H1 (cell line): Measurements from ENCODE around the gene PGLYRP2. TPM values are rescaled to one million over a fixed set of nuclear protein-coding genes. Genes with fewer than 3 reads are reported as not detected.
"Not testable (repeated sequence)": the region's sequence is repeated elsewhere in the genome, so short reads cannot be mapped to it uniquely, and the experiment has no call there.

Experiments
- CTCF ChIA-PET: fragments of 300-600 bp; sonication (Branson Sonifier 250); formaldehyde crosslinking; loops from one replicate; lab custom pipeline; 2021; ENCODE audit not compliant: partially characterized antibody; lab: Charles Lee
- POLR2A ChIA-PET: fragments of 300-600 bp; sonication (Branson Sonifier 250); formaldehyde crosslinking; loops from one replicate; lab custom pipeline; 2021; ENCODE audit warnings: inconsistent platforms; ENCODE audit not compliant: partially characterized antibody; lab: Charles Lee
- DNase-seq, 2 experiments: peaks; one replicate each; pipeline versions ENCODE4 v3.0.0 to v3.0.0-alpha.2; 2010 to 2022; ENCODE audit warnings: low spot score in 2 of 2, low read depth in 1 of 2, mixed read lengths in 1 of 2
- FAIRE-seq: peaks from 2 replicates; lab custom pipeline; 2011; peaks lifted over from hg19 to GRCh38; lab: Jason Lieb, UNC
- H2AFZ ChIP-seq: 2 replicates; pipeline ENCODE4 v1.8.1; 2012; ENCODE audit warnings: low read length, inconsistent platforms
- H2AK5ac ChIP-seq: 2 replicates; pipeline ENCODE4 v1.6.1; 2013; ENCODE audit warnings: low read depth, low read length
- H2BK120ac ChIP-seq: replicated peaks from 2 replicates; pipeline ENCODE3; 2013; ENCODE audit warnings: low read depth, low read length, inconsistent platforms
- H2BK12ac ChIP-seq: 2 replicates; pipeline ENCODE4 v1.6.1; 2013; ENCODE audit warnings: low read depth, low read length
- H2BK15ac ChIP-seq: 2 replicates; pipeline ENCODE4 v1.6.1; 2013; ENCODE audit warnings: low read length
- H2BK20ac ChIP-seq: 2 replicates; pipeline ENCODE4 v1.6.1; 2013; ENCODE audit warnings: low read length
- H2BK5ac ChIP-seq: 2 replicates; pipeline ENCODE4 v1.6.1; 2013; ENCODE audit warnings: low read depth, low read length
- H3K14ac ChIP-seq: 2 replicates; pipeline ENCODE4 v1.6.1; 2013; ENCODE audit warnings: inconsistent platforms; ENCODE audit not compliant: insufficient read length
- H3K18ac ChIP-seq: 2 replicates; pipeline ENCODE4 v1.6.1; 2013; ENCODE audit warnings: low read length; ENCODE audit errors: extremely low read depth
- H3K23ac ChIP-seq: 2 replicates; pipeline ENCODE4 v1.6.1; 2013; ENCODE audit warnings: inconsistent platforms; ENCODE audit not compliant: insufficient read length
- H3K23me2 ChIP-seq: 2 replicates; pipeline ENCODE4 v1.6.1; 2013; ENCODE audit warnings: low read depth, low read length
- H3K27ac ChIP-seq: 2 replicates; pipeline ENCODE4 v1.6.1; 2011; ENCODE audit warnings: low read depth, low read length, inconsistent platforms
- H3K27me3 ChIP-seq, 4 experiments: replicated peaks in 1 of 4; 1 replicate in 1 of 4; 2 replicates in 3 of 4; pipeline versions ENCODE4 v1.6.1 to v1.8.1; 2011 to 2013; ENCODE audit warnings: low read length in 3 of 4, mild to moderate bottlenecking in 3 of 4, inconsistent platforms in 2 of 4, mixed read lengths in 2 of 4, moderate library complexity in 1 of 4; ENCODE audit not compliant: control insufficient read depth in 3 of 4, insufficient read depth in 3 of 4; ENCODE audit errors: extremely low read depth in 1 of 4
- H3K36me3 ChIP-seq, 4 experiments: 2 replicates each; pipeline versions ENCODE4 v1.6.1 to v1.8.1; 2011 to 2013; ENCODE audit warnings: mild to moderate bottlenecking in 4 of 4, low read length in 3 of 4, moderate library complexity in 2 of 4, control low read depth in 1 of 4, inconsistent platforms in 1 of 4; ENCODE audit not compliant: insufficient read depth in 4 of 4, control insufficient read depth in 2 of 4
- H3K4ac ChIP-seq: replicated peaks from 2 replicates; pipeline ENCODE3; 2013; ENCODE audit warnings: low read length, low read depth, mixed read lengths, inconsistent platforms; ENCODE audit not compliant: insufficient read length
- H3K4me1 ChIP-seq, 4 experiments: replicated peaks in 1 of 4; 1 replicate in 1 of 4; 2 replicates in 3 of 4; pipeline versions ENCODE4 v1.6.1 to v1.8.1; 2011 to 2013; ENCODE audit warnings: low read length in 3 of 4, inconsistent platforms in 2 of 4, mixed read lengths in 1 of 4; ENCODE audit not compliant: insufficient read depth in 4 of 4, control insufficient read depth in 3 of 4
- H3K4me2 ChIP-seq, 2 experiments: 2 replicates each; pipeline versions ENCODE4 v1.6.1 to v1.8.1; 2011 to 2013; ENCODE audit warnings: low read depth in 2 of 2, low read length in 2 of 2, control low read depth in 1 of 2, inconsistent platforms in 1 of 2, mild to moderate bottlenecking in 1 of 2; ENCODE audit not compliant: insufficient read depth in 1 of 2
- H3K4me3 ChIP-seq, 4 experiments: fragments of 200-600, 300-600 bp in 1 of 4; sonication (generic), shearing (Covaris generic), sonication (Bioruptor Twin) in 1 of 4; 2 replicates each; pipeline versions ENCODE4 v1.5.1 to v1.8.1; 2011 to 2016; ENCODE audit warnings: low read length in 4 of 4, low read depth in 3 of 4, control low read depth in 2 of 4, inconsistent platforms in 2 of 4, mild to moderate bottlenecking in 2 of 4, mixed read lengths in 1 of 4, moderate library complexity in 1 of 4; ENCODE audit not compliant: insufficient read depth in 2 of 4; ENCODE audit errors: extremely low read depth in 1 of 4
- H3K56ac ChIP-seq: replicated peaks from 2 replicates; pipeline ENCODE3; 2013; ENCODE audit warnings: low read depth, mild to moderate bottlenecking, mixed read lengths, low read length, inconsistent platforms; ENCODE audit not compliant: insufficient read length
- H3K79me1 ChIP-seq: 2 replicates; pipeline ENCODE4 v1.6.1; 2013; ENCODE audit warnings: low read depth, low read length, control low read depth
- H3K79me2 ChIP-seq, 2 experiments: 2 replicates each; pipeline versions ENCODE4 v1.6.1 to v1.8.1; 2012 to 2013; ENCODE audit warnings: low read length in 2 of 2, mild to moderate bottlenecking in 2 of 2, inconsistent platforms in 1 of 2; ENCODE audit not compliant: insufficient read depth in 2 of 2, control insufficient read depth in 1 of 2
- H3K9ac ChIP-seq, 4 experiments: replicated peaks in 1 of 4; 1 replicate in 1 of 4; 2 replicates in 3 of 4; pipeline versions ENCODE4 v1.6.1 to v1.8.1; 2011 to 2013; ENCODE audit warnings: low read depth in 3 of 4, low read length in 3 of 4, control low read depth in 2 of 4, mild to moderate bottlenecking in 2 of 4, moderate library complexity in 2 of 4, inconsistent platforms in 1 of 4; ENCODE audit errors: extremely low read depth in 1 of 4
- H3K9me3 ChIP-seq, 2 experiments: 2 replicates each; pipeline versions ENCODE4 v1.6.1 to v1.8.1; 2012 to 2013; ENCODE audit warnings: mild to moderate bottlenecking in 2 of 2, moderate library complexity in 2 of 2, control low read depth in 1 of 2, inconsistent platforms in 1 of 2, low read depth in 1 of 2, low read length in 1 of 2, mixed read lengths in 1 of 2; ENCODE audit not compliant: insufficient read depth in 2 of 2
- H4K20me1 ChIP-seq, 2 experiments: replicated peaks in 1 of 2; 2 replicates each; pipeline versions ENCODE3 to v1.8.1; 2011 to 2013; ENCODE audit warnings: inconsistent platforms in 2 of 2, low read length in 2 of 2, mild to moderate bottlenecking in 1 of 2; ENCODE audit not compliant: insufficient read depth in 2 of 2, control insufficient read depth in 1 of 2
- H4K5ac ChIP-seq: 2 replicates; pipeline ENCODE4 v1.6.1; 2013; ENCODE audit warnings: low read length, low read depth, mixed read lengths, inconsistent platforms; ENCODE audit not compliant: insufficient read length
- H4K8ac ChIP-seq: 2 replicates; pipeline ENCODE4 v1.8.0; 2013; ENCODE audit warnings: mild to moderate bottlenecking, moderate library complexity, low read length, inconsistent platforms; ENCODE audit not compliant: insufficient read depth; ENCODE audit errors: extremely low read depth
- H4K91ac ChIP-seq: replicated peaks from 2 replicates; pipeline ENCODE3; 2013; ENCODE audit warnings: low read length, mixed read lengths, inconsistent platforms; ENCODE audit not compliant: insufficient read length
- WGBS, 2 experiments: shearing (Covaris generic) in 1 of 2; methylation state at CpG; one replicate each; pipeline versions ENCODE4 v1.1.6 to v1.1.7; 2013 to 2015; ENCODE audit warnings: low lambda C conversion rate in 2 of 2, mixed read lengths in 2 of 2, inconsistent platforms in 1 of 2, low coverage in 1 of 2, missing lambda C conversion rate in 1 of 2; ENCODE audit not compliant: insufficient replicate concordance in 2 of 2, insufficient coverage in 1 of 2, insufficient read length in 1 of 2; ENCODE audit errors: extremely low coverage in 1 of 2, missing lambda C conversion rate in 1 of 2; 5-methylcytosine and 5-hydroxymethylcytosine counted together
- polyA plus RNA-seq, 7 experiments: library from polyadenylated mRNA; depleted of rRNA in 3 of 7; stranded (reverse) in 5 of 7; unstranded in 2 of 7; fragments of >200 nt in 5 of 7; fragments of 200-250 nt in 2 of 7; gene quantifications; 1 replicate in 5 of 7; 2 replicates in 1 of 7; 4 replicates in 1 of 7; pipeline versions ENCODE4 v1.2.1 to v1.2.3, GENCODE V29; 2011 to 2013; ENCODE audit warnings: missing spikeins in 2 of 7, mixed read lengths in 2 of 7
- total RNA-seq: library from RNA; stranded (reverse); fragmentation: NEBNext Ultra II Directional; extraction: Animal tissue kit (Norgen Biotek cat#: 25700); gene quantifications from 2 replicates; pipeline ENCODE4 v1.2.1, GENCODE V29; 2021

Gene PGLYRP2
- total and polyA plus RNA-seq, 2 of the 8 experiments (the other 6 are each of a cell fraction or from before 2014, with no cell fraction given): not detected

GRCh38 chr19:15485768-15486167, 6.5 kb upstream of the PGLYRP2 start:
- H2BK15ac ChIP-seq, POLR2A ChIA-PET, H3K27ac ChIP-seq, H2BK5ac ChIP-seq, H3K23me2 ChIP-seq, H3K4me1 ChIP-seq, H2AFZ ChIP-seq, H3K36me3 ChIP-seq, H3K9ac ChIP-seq, H4K91ac ChIP-seq, H3K79me1 ChIP-seq, H3K4ac ChIP-seq, H2BK120ac ChIP-seq, H4K5ac ChIP-seq, FAIRE-seq, H3K14ac ChIP-seq, H3K4me3 ChIP-seq, H3K27me3 ChIP-seq, H2AK5ac ChIP-seq, H3K4me2 ChIP-seq, H3K23ac ChIP-seq, H4K20me1 ChIP-seq, CTCF ChIA-PET, H4K8ac ChIP-seq, H3K79me2 ChIP-seq, H2BK20ac ChIP-seq, DNase-seq, H3K56ac ChIP-seq, H3K18ac ChIP-seq, H2BK12ac ChIP-seq: not testable (repeated sequence)
- WGBS, 2 experiments: 89% methylated on average over 5 of the region's 5 CpGs; no CpG with 5 or more reads in 1 of the 2 experiments
- peaks cover 32 to 53% of the 10 kb centered on the region in 2 experiments for H3K9me3 ChIP-seq

GRCh38 chr19:15480996-15481395, 1.7 kb upstream of the PGLYRP2 start:
- H3K27ac ChIP-seq, H4K20me1 ChIP-seq, H3K4me1 ChIP-seq, POLR2A ChIA-PET, FAIRE-seq, H3K56ac ChIP-seq, H3K23ac ChIP-seq, H2BK20ac ChIP-seq, H3K18ac ChIP-seq, H2AK5ac ChIP-seq, H2BK12ac ChIP-seq, H4K91ac ChIP-seq, H2BK120ac ChIP-seq, H3K4me3 ChIP-seq, DNase-seq, H2BK15ac ChIP-seq, H2BK5ac ChIP-seq, H4K8ac ChIP-seq, H3K79me2 ChIP-seq, H3K9ac ChIP-seq, H3K4me2 ChIP-seq, H3K27me3 ChIP-seq, H2AFZ ChIP-seq, H3K23me2 ChIP-seq, H3K14ac ChIP-seq, H3K79me1 ChIP-seq, H3K36me3 ChIP-seq, H3K4ac ChIP-seq, H4K5ac ChIP-seq: not testable (repeated sequence)
- H3K9me3 ChIP-seq: peaks cover 42 to 63% of the 10 kb centered on the region in 2 experiments
- 79% methylated on average over 6 of the region's 7 CpGs; no CpG with 5 or more reads in 1 of the 2 experiments for WGBS, 2 experiments
- CTCF ChIA-PET: interaction anchor here (0.7 kb wide), 1 partner anchor 27 kb away, joined by 3 read pairs; no protein-coding TSS in a partner anchor
